HCT116 (cell line): ENCODE data around the gene FIBCD1. TPM values are rescaled to one million over a fixed set of nuclear protein-coding genes. Genes with fewer than 3 reads are reported as not detected.

ENCODE experiments used
- ATAC-seq: fragments of 200-7000 bp; cut with Tn5 transposase; 2 replicates; pipeline ENCODE4 v1.9.1; 2020; ENCODE audit warnings: mild to moderate bottlenecking, moderate library complexity
- BruUV-seq: library from RNA; stranded (reverse); fragments of 400-500 nt; replicated peaks from 2 replicates; lab custom pipeline; 2021; lab: Mats Ljungman, UMichigan
- CTCF ChIA-PET: fragments of 300-600 bp; sonication (Branson Sonifier 250); formaldehyde crosslinking; loops from one replicate; lab custom pipeline; 2021; ENCODE audit warnings: antibody characterized with exemption; lab: Charles Lee
- POLR2A ChIA-PET: fragments of 300-600, 350-600 bp; sonication (Branson Sonifier 250); formaldehyde crosslinking; loops from one replicate; lab custom pipeline; 2021; ENCODE audit warnings: antibody characterized with exemption; lab: Charles Lee
- RAD21 ChIA-PET, 2 experiments: fragments of 300-600 bp; sonication (Branson Sonifier 250); formaldehyde crosslinking; loops; one replicate each; lab custom pipeline; 2023; ENCODE audit warnings: low total read pairs in 2 of 2; ENCODE audit not compliant: uncharacterized antibody in 2 of 2, unreplicated experiment in 2 of 2, low non-redundant PET in 1 of 2; lab: Charles Lee
- DNase-seq: peaks from one replicate; pipeline ENCODE4 v3.0.0-alpha.2; 2010; ENCODE audit warnings: low read depth, low spot score
- H2AFZ ChIP-seq: fragments of 200-600 bp; shearing (Covaris generic), sonication (generic); 2 replicates; pipeline ENCODE4 v1.6.1; 2017; ENCODE audit warnings: low read depth, mixed run types, mixed read lengths, antibody characterized with exemption, low read length; ENCODE audit not compliant: poor library complexity, severe bottlenecking
- H3K27ac ChIP-seq: 2 replicates; pipeline ENCODE4 v1.5.1; 2012; ENCODE audit warnings: low read depth, low read length
- H3K27me3 ChIP-seq: fragments of 200-600 bp; sonication (generic); 2 replicates; pipeline ENCODE4 v1.6.1; 2016; ENCODE audit warnings: mixed run types, low read length, mixed read lengths; ENCODE audit not compliant: insufficient read depth
- H3K36me3 ChIP-seq, 2 experiments: fragments of 200-500 bp in 1 of 2; fragments of 200-600 bp in 1 of 2; sonication (Bioruptor generic) in 1 of 2; sonication (generic) in 1 of 2; 2 replicates each; pipeline versions ENCODE4 v1.5.1 to v1.6.1; 2014 to 2016; ENCODE audit warnings: low read length in 2 of 2, inconsistent platforms in 1 of 2, mixed read lengths in 1 of 2, mixed run types in 1 of 2; ENCODE audit not compliant: insufficient read depth in 2 of 2, control insufficient read depth in 1 of 2
- H3K4me1 ChIP-seq, 2 experiments: fragments of 200-600 bp in 1 of 2; sonication (generic) in 1 of 2; 2 replicates each; pipeline versions ENCODE4 v1.5.1 to v1.6.1; 2012 to 2017; ENCODE audit warnings: low read length in 2 of 2, inconsistent platforms in 1 of 2, mild to moderate bottlenecking in 1 of 2, mixed read lengths in 1 of 2, mixed run types in 1 of 2, moderate library complexity in 1 of 2; ENCODE audit not compliant: insufficient read depth in 2 of 2, control insufficient read depth in 1 of 2
- H3K4me2 ChIP-seq: fragments of 200-600 bp; sonication (generic); 2 replicates; pipeline ENCODE4 v1.6.1; 2017; ENCODE audit warnings: mixed run types, low read length, mixed read lengths
- H3K4me3 ChIP-seq, 2 experiments: fragments of 200-600 bp in 1 of 2; sonication (generic) in 1 of 2; replicated peaks in 1 of 2; 2 replicates each; pipeline ENCODE4 v1.5.1; 2011 to 2016; ENCODE audit warnings: low read length in 2 of 2, control low read depth in 1 of 2, low read depth in 1 of 2, mild to moderate bottlenecking in 1 of 2, mixed read lengths in 1 of 2, mixed run types in 1 of 2
- H3K79me2 ChIP-seq: fragments of 200-600 bp; sonication (generic); 2 replicates; pipeline ENCODE4 v1.6.1; 2017; ENCODE audit warnings: mild to moderate bottlenecking, mixed run types, low read length, moderate library complexity, mixed read lengths; ENCODE audit not compliant: insufficient read depth
- H3K9ac ChIP-seq: fragments of 200-600 bp; sonication (generic); 2 replicates; pipeline ENCODE4 v1.6.1; 2016; ENCODE audit warnings: low read length, mixed read lengths
- H3K9me2 ChIP-seq: fragments of 200-600 bp; sonication (generic), shearing (Covaris generic); 2 replicates; pipeline ENCODE4 v1.6.1; 2017; ENCODE audit warnings: mixed run types, mild to moderate bottlenecking, moderate library complexity; ENCODE audit not compliant: insufficient read depth
- H3K9me3 ChIP-seq, 2 experiments: fragments of 200-500 bp in 1 of 2; fragments of 200-600 bp in 1 of 2; sonication (Bioruptor generic) in 1 of 2; sonication (generic) in 1 of 2; 2 replicates each; pipeline ENCODE4 v1.6.1; 2014 to 2017; ENCODE audit warnings: low read length in 2 of 2, mixed read lengths in 2 of 2, inconsistent platforms in 1 of 2, low read depth in 1 of 2, mild to moderate bottlenecking in 1 of 2, mixed run types in 1 of 2, moderate library complexity in 1 of 2; ENCODE audit not compliant: control insufficient read depth in 1 of 2, insufficient read depth in 1 of 2
- H4K20me1 ChIP-seq: fragments of 200-600 bp; sonication (generic), shearing (Covaris generic); 2 replicates; pipeline ENCODE4 v1.6.1; 2017; ENCODE audit warnings: mixed run types, mild to moderate bottlenecking, moderate library complexity; ENCODE audit not compliant: insufficient read depth
- ATF3 ChIP-seq: IDR thresholded peaks from 2 replicates; pipeline ENCODE4 v1.6.1; 2012
- CEBPB ChIP-seq: IDR thresholded peaks from 2 replicates; pipeline ENCODE4 v1.6.1; 2012; ENCODE audit warnings: low read depth
- ELF1 ChIP-seq: IDR thresholded peaks from 2 replicates; pipeline ENCODE4 v1.6.1; 2012; ENCODE audit warnings: low read depth, borderline replicate concordance
- EZH2 ChIP-seq: fragments of 200-600 bp; sonication (generic); IDR thresholded peaks from 2 replicates; pipeline ENCODE4 v1.6.1; 2017; ENCODE audit warnings: antibody characterized with exemption, mixed run types
- MAX ChIP-seq: IDR thresholded peaks from 2 replicates; pipeline ENCODE4 v1.6.1; 2012
- POLR2A ChIP-seq: IDR thresholded peaks from 2 replicates; pipeline ENCODE4 v1.7.0; 2011; ENCODE audit warnings: borderline replicate concordance; ENCODE audit not compliant: insufficient read depth, insufficient read length; ENCODE audit errors: extremely low read depth
- RAD21 ChIP-seq: IDR thresholded peaks from 2 replicates; pipeline ENCODE4 v1.6.1; 2012; ENCODE audit warnings: low read depth, mild to moderate bottlenecking
- REST ChIP-seq: IDR thresholded peaks from 2 replicates; pipeline ENCODE4 v1.6.1; 2012; ENCODE audit warnings: low read depth
- SIN3A ChIP-seq: IDR thresholded peaks from 2 replicates; pipeline ENCODE4 v1.6.1; 2012; ENCODE audit warnings: low read depth
- SRF ChIP-seq: IDR thresholded peaks from 2 replicates; pipeline ENCODE4 v1.6.1; 2012; ENCODE audit warnings: low read depth
- YY1 ChIP-seq: IDR thresholded peaks from 2 replicates; pipeline ENCODE4 v1.6.1; 2011; ENCODE audit warnings: low read length, low read depth, moderate library complexity, mild to moderate bottlenecking; ENCODE audit not compliant: insufficient replicate concordance; ENCODE audit errors: extremely low read depth
- ZBTB33 ChIP-seq: IDR thresholded peaks from 2 replicates; pipeline ENCODE4 v1.6.1; 2011; ENCODE audit warnings: mild to moderate bottlenecking, low read length, moderate library complexity; ENCODE audit not compliant: insufficient replicate concordance; ENCODE audit errors: extremely low read depth
- intact Hi-C: fragments of 100-400 bp; cut with micrococcal nuclease; formaldehyde crosslinking; loops from 2 replicates; pipeline ENCODE4 v1.10.0; 2022
- total RNA-seq: library from RNA; stranded (reverse); gene quantifications from one replicate; pipeline ENCODE4 v1.2.1, GENCODE V29; 2021; ENCODE audit not compliant: unreplicated experiment

FIBCD1 gene
- total RNA-seq, 1 experiment from 2014 or later = 26.1 TPM

- intact Hi-C loops = no loop called here
- no peak for ATAC-seq
- CTCF ChIA-PET = interaction anchor here (1.0 to 1.3 kb wide), 3 partner anchors 40 to 146 kb away, joined by 3 to 4 read pairs (median 3); no protein-coding TSS in a partner anchor
- Histone ChIP-seq H3K27ac (no peak overlapping the region), H3K9me3 (no peaks in the 10 kb centered on the region), H3K79me2 (no peaks in the 10 kb centered on the region), H2AFZ (no peak overlapping the region), H3K4me1 (no peaks in the 10 kb centered on the region), H3K4me3 (no peak overlapping the region), H4K20me1 (no peaks in the 10 kb centered on the region), H3K4me2 (no peak overlapping the region), H3K9ac (no peak overlapping the region), H3K9me2 (no peaks in the 10 kb centered on the region), H3K27me3 (no peaks in the 10 kb centered on the region), H3K36me3 (no peaks in the 10 kb centered on the region)
- DNase-seq = no peak
- RAD21 ChIA-PET = interaction anchor here in 1 of 2 experiments (0.8 kb wide), 1 partner anchor 145 kb away, joined by 3 read pairs; no protein-coding TSS in a partner anchor
- POLR2A ChIA-PET = no interaction called here
- TF ChIP-seq ATF3 = no peak
- no peak for TF ChIP-seq ELF1
- TF ChIP-seq RAD21 = no peak
- TF ChIP-seq ZBTB33 = no peak
- no peak for TF ChIP-seq SIN3A
- TF ChIP-seq CEBPB = no peak
- no peak for TF ChIP-seq EZH2
- no peak for TF ChIP-seq YY1
- no peak for TF ChIP-seq MAX
- no peak for TF ChIP-seq POLR2A
- TF ChIP-seq REST = no peak
- no peak for TF ChIP-seq SRF
- BruUV-seq = no TSS peak
Measured at GRCh38 chr9:130900701-130901497, 38.1 kb downstream of the FIBCD1 start.
